K562 (cell line): ENCODE results near the gene TOX2. TPM values are rescaled to one million over a fixed set of nuclear protein-coding genes. Genes with fewer than 3 reads are reported as not detected.

Experiments used
- ATAC-seq: fragments of 200-7000 bp; cut with Tn5 transposase; 3 replicates; pipeline ENCODE4 v1.9.1; 2020; ENCODE audit warnings: moderate library complexity
- BruUV-seq: library from RNA; stranded (reverse); fragments of 400-500 nt; replicated peaks from 2 replicates; lab custom pipeline; 2021; lab: Mats Ljungman, UMichigan
- CTCF ChIA-PET: fragments of 300-600 bp; formaldehyde crosslinking; extraction: SDS; loops from one replicate; lab custom pipeline; 2021; ENCODE audit warnings: low intra/inter-chr PET ratio; lab: Yijun Ruan, JAX
- POLR2A ChIA-PET: fragments of 300-600, 350-650 bp; sonication (Branson Sonifier 250); formaldehyde crosslinking; extraction: SDS; loops from one replicate; lab custom pipeline; 2021; ENCODE audit warnings: antibody characterized with exemption, inconsistent platforms; lab: Yijun Ruan, JAX
- DNase-seq, 4 experiments: peaks; one replicate each; pipeline versions ENCODE4 v3.0.0 to v3.0.0-alpha.2; 2011 to 2018; ENCODE audit warnings: low spot score in 3 of 4, mixed read lengths in 3 of 4; ENCODE audit errors: extremely low read depth in 1 of 4
- FAIRE-seq: peaks from 2 replicates; lab custom pipeline; 2011; peaks lifted over from hg19 to GRCh38; lab: Jason Lieb, UNC
- H2AFZ ChIP-seq: 2 replicates; pipeline ENCODE4 v1.6.0; 2011; ENCODE audit warnings: low read depth, low read length, control low read depth, inconsistent platforms
- H3K27ac ChIP-seq: fragments of 200-600 bp; 3 replicates; pipeline ENCODE4 v1.8.0; 2011; ENCODE audit warnings: low read depth, mild to moderate bottlenecking, control low read depth, inconsistent platforms, low read length, moderate library complexity, mixed read lengths; ENCODE audit errors: extremely low read depth
- H3K27me3 ChIP-seq, 2 experiments: fragments of 300-600 bp in 1 of 2; 2 replicates in 1 of 2; 3 replicates in 1 of 2; pipeline versions ENCODE4 v1.6.0 to v1.8.0; 2011; ENCODE audit warnings: inconsistent platforms in 2 of 2, low read length in 2 of 2, mild to moderate bottlenecking in 1 of 2, mixed read lengths in 1 of 2, moderate library complexity in 1 of 2; ENCODE audit not compliant: control insufficient read depth in 2 of 2, insufficient read depth in 2 of 2
- H3K36me3 ChIP-seq: fragments of 300-600 bp; 3 replicates; pipeline ENCODE4 v1.8.0; 2011; ENCODE audit warnings: mild to moderate bottlenecking, low read length, inconsistent platforms; ENCODE audit not compliant: control insufficient read depth, insufficient read depth
- H3K4me1 ChIP-seq, 2 experiments: fragments of 200-600 bp in 1 of 2; replicated peaks in 1 of 2; 2 replicates in 1 of 2; 3 replicates in 1 of 2; pipeline versions ENCODE4 v1.5.1 to v1.8.0; 2011; ENCODE audit warnings: inconsistent platforms in 2 of 2, low read length in 2 of 2, mild to moderate bottlenecking in 1 of 2, mixed read lengths in 1 of 2, moderate library complexity in 1 of 2; ENCODE audit not compliant: control insufficient read depth in 2 of 2, insufficient read depth in 2 of 2
- H3K4me2 ChIP-seq: 2 replicates; pipeline ENCODE4 v1.6.1; 2011; ENCODE audit warnings: low read length, control low read depth, inconsistent platforms, mixed read lengths; ENCODE audit not compliant: insufficient read depth
- H3K4me3 ChIP-seq: fragments of 200-600 bp; sonication (generic), shearing (Covaris generic); 2 replicates; pipeline ENCODE4 v1.5.1; 2016; ENCODE audit warnings: control low read depth, inconsistent platforms
- H3K79me2 ChIP-seq: fragments of 200-600 bp; 3 replicates; pipeline ENCODE4 v1.8.0; 2011; ENCODE audit warnings: low read length, inconsistent platforms; ENCODE audit not compliant: control insufficient read depth, insufficient read depth
- H3K9ac ChIP-seq, 2 experiments: 2 replicates each; pipeline versions ENCODE4 v1.6.0 to v1.6.1; 2011; ENCODE audit warnings: low read depth in 2 of 2, low read length in 2 of 2, control low read depth in 1 of 2, inconsistent platforms in 1 of 2, mild to moderate bottlenecking in 1 of 2, mixed read lengths in 1 of 2; ENCODE audit not compliant: insufficient read depth in 1 of 2
- H3K9me1 ChIP-seq: one replicate; pipeline ENCODE4 v1.6.0; 2011; ENCODE audit warnings: inconsistent platforms, mild to moderate bottlenecking, low read length, moderate library complexity; ENCODE audit not compliant: control insufficient read depth, insufficient read depth
- H3K9me3 ChIP-seq: replicated peaks from 2 replicates; pipeline ENCODE4 v1.5.1; 2011; ENCODE audit warnings: low read depth, low read length, inconsistent platforms; ENCODE audit not compliant: control insufficient read depth, insufficient read depth
- H4K20me1 ChIP-seq: replicated peaks from 2 replicates; pipeline ENCODE4 v1.6.1; 2011; ENCODE audit warnings: low read length, inconsistent platforms, mixed read lengths; ENCODE audit not compliant: control insufficient read depth, insufficient read depth
- ETS1 ChIP-seq: conservative IDR thresholded peaks from 2 replicates; pipeline ENCODE4 v1.6.1; 2011; ENCODE audit warnings: low read depth, mild to moderate bottlenecking, low read length; ENCODE audit not compliant: control insufficient read depth
- NR2C1 ChIP-seq, 2 experiments: fragments of 450-650 bp; IDR thresholded peaks; 2 replicates each; pipeline ENCODE4 v1.6.1; 2017; ENCODE audit warnings: mild to moderate bottlenecking in 2 of 2, antibody characterized with exemption in 1 of 2, inconsistent platforms in 1 of 2, missing compliant biosample characterization in 1 of 2, missing genetic modification characterization in 1 of 2
- RBM25 ChIP-seq: fragments of 200-400 bp; formaldehyde crosslinking; IDR thresholded peaks from 2 replicates; pipeline ENCODE4 v1.6.1; 2018; ENCODE audit warnings: low read length, low read depth, moderate library complexity; ENCODE audit not compliant: severe bottlenecking
- ZNF311 ChIP-seq: fragments of 250-450 bp; sonication (Bioruptor Pico); IDR thresholded peaks from 2 replicates; pipeline ENCODE4 v1.4.0; 2020; ENCODE audit warnings: mild to moderate bottlenecking, moderate library complexity
- WGBS: fragments of 100-300 bp; shearing (Covaris generic); methylation state at CpG from one replicate; pipeline ENCODE4 v1.1.6; 2016; ENCODE audit warnings: low coverage, mixed read lengths; ENCODE audit not compliant: insufficient coverage; ENCODE audit errors: missing lambda C conversion rate; 5-methylcytosine and 5-hydroxymethylcytosine counted together
- in situ Hi-C: fragments of 300-500 bp; cut with MboI; formaldehyde crosslinking; loops from 4 replicates; pipeline ENCODE4 v1.15.0; 2018; ENCODE audit warnings: inconsistent platforms, mixed read lengths
- intact Hi-C: fragments of 100-400 bp; cut with micrococcal nuclease; formaldehyde crosslinking; loops from 2 replicates; pipeline ENCODE4 v1.14.2; 2022
- polyA plus RNA-seq, 8 experiments: library from polyadenylated mRNA; depleted of rRNA in 4 of 8; stranded (reverse) in 5 of 8; unstranded in 3 of 8; fragments of >200 nt; fragmentation: Nextera tagmentation in 2 of 8; fragmentation: Illumina TruSeq in 1 of 8; extraction: Ambion mirVana in 2 of 8; extraction: Trizol in 1 of 8; gene quantifications; 2 replicates each; pipeline versions ENCODE4 v1.2.1 to v1.2.3, GENCODE V29; 2011 to 2014; ENCODE audit warnings: inconsistent platforms in 1 of 8, missing spikeins in 1 of 8
- total RNA-seq, 7 experiments: library from RNA; depleted of rRNA in 6 of 7; stranded (reverse); fragments of >200 nt in 6 of 7; fragmentation: Illumina TruSeq in 2 of 7; extraction: Trizol in 2 of 7; gene quantifications; 2 replicates each; pipeline versions ENCODE4 v1.2.1 to v1.2.3, GENCODE V29; 2011 to 2021; ENCODE audit warnings: low replicate concordance in 1 of 7

TOX2 gene
- total and polyA plus RNA-seq, 9 of the 15 experiments (the other 6 are each of a cell fraction or from before 2014, with no cell fraction given), result not detected

GRCh38 chr20:43921227-43921780 lies 6.7 kb downstream of the TOX2 start:
- intact Hi-C loops, result no loop called here
- H3K4me3 ChIP-seq, result no peak overlapping the region
- ChIA-PET POLR2A (no interaction called here), CTCF (no interaction called here)
- H3K9me1 ChIP-seq, result no peaks in the 10 kb centered on the region
- in situ Hi-C loops, result no loop called here
- no peak overlapping the region for H3K9ac ChIP-seq
- no peaks in the 10 kb centered on the region for H4K20me1 ChIP-seq
- 0% methylated on average over 2 of the region's 2 CpGs for WGBS
- TF ChIP-seq NR2C1 (IDR thresholded peaks at IDR 0.05) (no peak), NR2C1 (tag; IDR thresholded peaks at IDR 0.05) (no peak), ZNF311 (CRISPR knock-in tag) (no peak), RBM25 (peak; percentile 73), ETS1 (no peak)
- H3K36me3 ChIP-seq, result no peaks in the 10 kb centered on the region
- DNase-seq (no peak), ATAC-seq (no peak), FAIRE-seq (no peak)
- peaks cover 0 to under 1% of the 10 kb centered on the region in 2 experiments; a peak in 2 of 5 replicates for H3K4me1 ChIP-seq
- peaks cover 1 to 14% of the 10 kb centered on the region in 2 experiments; a peak in 3 of 5 replicates for H3K27me3 ChIP-seq
- BruUV-seq, result no TSS peak
- no peaks in the 10 kb centered on the region for H3K79me2 ChIP-seq
- H3K9me3 ChIP-seq, result no peaks in the 10 kb centered on the region
- no peak overlapping the region for H2AFZ ChIP-seq
- H3K4me2 ChIP-seq, result no peak overlapping the region
- H3K27ac ChIP-seq, result no peak overlapping the region
